Measurements from ENCODE around the gene DPY19L1.
"Not testable (repeated sequence)": the region's sequence is repeated elsewhere in the genome, so short reads cannot be mapped to it uniquely, and the experiment has no call there.

DNA sequence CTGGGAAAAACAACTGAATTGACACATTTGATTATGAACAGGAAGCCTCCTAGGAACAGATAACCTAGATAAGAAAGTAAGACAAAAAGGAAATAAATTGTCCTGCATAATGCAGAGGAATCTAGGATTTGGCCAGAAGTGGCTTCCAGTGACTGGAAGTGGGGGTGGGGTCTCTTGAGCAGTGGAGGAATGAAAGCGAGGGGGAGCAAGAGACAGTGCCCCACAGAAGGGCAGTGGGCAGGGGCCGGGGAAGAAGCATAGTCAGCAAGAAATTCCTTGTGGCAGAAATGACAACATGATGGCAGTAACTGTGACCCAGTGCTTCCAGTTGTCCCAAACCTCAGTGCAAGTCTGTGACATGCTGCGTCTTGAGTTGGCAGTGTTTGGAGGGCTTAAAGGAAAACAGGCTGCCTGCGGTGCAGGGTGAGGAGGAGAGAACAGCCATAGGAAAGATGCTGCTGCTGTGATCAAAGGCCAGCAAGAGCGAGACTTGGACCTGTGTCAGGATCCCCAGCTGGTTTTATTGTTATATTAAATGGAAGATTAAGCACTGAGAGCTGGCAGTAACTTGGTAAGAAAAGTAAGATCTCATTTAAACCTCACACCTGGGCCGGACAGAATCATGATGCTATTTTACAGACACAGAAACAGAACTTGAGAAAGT, 119.0 kb downstream of the DPY19L1 start:
- not testable (repeated sequence) for TF ChIP-seq OSR1 (CRISPR knock-in tag; IDR thresholded peaks at IDR 0.05); SNAI2 (CRISPR knock-in tag; IDR thresholded peaks at IDR 0.05); ISL1 (CRISPR knock-in tag; IDR thresholded peaks at IDR 0.05); ZC3H10 (CRISPR knock-in tag; IDR thresholded peaks at IDR 0.05); BACH2 (CRISPR knock-in tag; IDR thresholded peaks at IDR 0.05; ENCODE audit: borderline replicate concordance); ESRRG (CRISPR knock-in tag; IDR thresholded peaks at IDR 0.05); ZFP3 (CRISPR knock-in tag; IDR thresholded peaks at IDR 0.05); ZNF8 (CRISPR knock-in tag; IDR thresholded peaks at IDR 0.05); CSDC2 (CRISPR knock-in tag; IDR thresholded peaks at IDR 0.05); ARNTL (CRISPR knock-in tag; IDR thresholded peaks at IDR 0.05; ENCODE audit: borderline replicate concordance, low read depth); POU6F1 (CRISPR knock-in tag; IDR thresholded peaks at IDR 0.05; ENCODE audit: borderline replicate concordance, low read depth); ZNF70 (CRISPR knock-in tag; IDR thresholded peaks at IDR 0.05)
- TF ChIP-seq, protein P1, sequence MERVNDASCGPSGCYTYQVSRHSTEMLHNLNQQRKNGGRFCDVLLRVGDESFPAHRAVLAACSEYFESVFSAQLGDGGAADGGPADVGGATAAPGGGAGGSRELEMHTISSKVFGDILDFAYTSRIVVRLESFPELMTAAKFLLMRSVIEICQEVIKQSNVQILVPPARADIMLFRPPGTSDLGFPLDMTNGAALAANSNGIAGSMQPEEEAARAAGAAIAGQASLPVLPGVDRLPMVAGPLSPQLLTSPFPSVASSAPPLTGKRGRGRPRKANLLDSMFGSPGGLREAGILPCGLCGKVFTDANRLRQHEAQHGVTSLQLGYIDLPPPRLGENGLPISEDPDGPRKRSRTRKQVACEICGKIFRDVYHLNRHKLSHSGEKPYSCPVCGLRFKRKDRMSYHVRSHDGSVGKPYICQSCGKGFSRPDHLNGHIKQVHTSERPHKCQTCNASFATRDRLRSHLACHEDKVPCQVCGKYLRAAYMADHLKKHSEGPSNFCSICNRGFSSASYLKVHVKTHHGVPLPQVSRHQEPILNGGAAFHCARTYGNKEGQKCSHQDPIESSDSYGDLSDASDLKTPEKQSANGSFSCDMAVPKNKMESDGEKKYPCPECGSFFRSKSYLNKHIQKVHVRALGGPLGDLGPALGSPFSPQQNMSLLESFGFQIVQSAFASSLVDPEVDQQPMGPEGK (CRISPR knock-in tag; IDR thresholded peaks at IDR 0.05; ENCODE audit: borderline replicate concordance), result not testable (repeated sequence)

All from SK-N-SH treated with all-trans-retinoic acid at 6 μM for 48 hours (cell line).